ENCODE data around the gene MXD1. TPM values are rescaled to one million over a fixed set of nuclear protein-coding genes. Genes with fewer than 3 reads are reported as not detected.
"Not testable (repeated sequence)": the region's sequence is repeated elsewhere in the genome, so short reads cannot be mapped to it uniquely, and the experiment has no call there.

Gene MXD1
- polyA plus RNA-seq, 1 of the 3 experiments (the other 2 are of a cell fraction): 2.3 TPM

GRCh38 chr2:69892838-69893424 lies 22.0 kb upstream of the MXD1 start:
- not testable (repeated sequence) for H3K4me2 ChIP-seq; H3K9ac ChIP-seq; H4K20me1 ChIP-seq (ENCODE audit: insufficient read depth); H3K9me3 ChIP-seq; DNase-seq; H3K27ac ChIP-seq (ENCODE audit: low read depth in 2 of 2, low read length in 1 of 2); H3K27me3 ChIP-seq (ENCODE audit: insufficient read depth); H3F3A ChIP-seq (replicated peaks; ENCODE audit: insufficient read depth); H3K9me2 ChIP-seq; H3K4me1 ChIP-seq (ENCODE audit: control insufficient read depth in 1 of 2, insufficient read depth in 2 of 2, low read depth in 1 of 2, low read length in 1 of 2)
- WGBS (ENCODE audit: low lambda C conversion rate): 91% methylated on average over 7 of the region's 7 CpGs
- POLR2A ChIA-PET: interaction anchor here (1.5 to 1.8 kb wide), 2 partner anchors 21 to 168 kb away, joined by 3 to 14 read pairs; partner anchors contain the start of gene MXD1
- peaks cover 17 to 25% of the 10 kb centered on the region in 2 experiments for H3K36me3 ChIP-seq (replicated peaks in 1 of 2; ENCODE audit: control insufficient read depth in 1 of 2, insufficient read depth in 2 of 2, low read length in 1 of 2)
- H2AFZ ChIP-seq (ENCODE audit: low read depth): peak overlapping the region; percentile 100
- H3K79me2 ChIP-seq (ENCODE audit: insufficient read depth): peaks cover 40% of the 10 kb centered on the region
- CTCF ChIA-PET: interaction anchor here (1.3 kb wide), 1 partner anchor 168 kb away, joined by 7 read pairs; no protein-coding TSS in a partner anchor
- H3K4me3 ChIP-seq (ENCODE audit: low read depth in 2 of 2, low read length in 1 of 2): peak overlapping the region in 1 of 2 experiments; percentile 97; a peak in 1 of 4 replicates
- TF ChIP-seq CTCF (IDR thresholded peaks at IDR 0.05): peak; percentile 11; the same call in 1 of the 2 replicates

- ChIA-PET CTCF (interaction anchor here (0.8 to 1.9 kb wide), 6 partner anchors 16 to 169 kb away, joined by 3 to 7 read pairs (median 5); partner anchors contain the start of gene MXD1), POLR2A (interaction anchor here (0.7 to 1.8 kb wide), 3 partner anchors 20 to 169 kb away, joined by 3 to 14 read pairs (median 4); partner anchors contain the start of gene MXD1)
- under 1% methylated on average over 29 of the region's 32 CpGs for WGBS (ENCODE audit: low lambda C conversion rate)
- Histone ChIP-seq H3K9me2 (no peaks in the 10 kb centered on the region; the same call in 1 of the 2 replicates), H3K9me3 (no peaks in the 10 kb centered on the region), H3K4me2 (peak within 1 kb of the TSS; percentile 99), H3K36me3 (replicated peaks in 1 of 2; ENCODE audit: control insufficient read depth in 1 of 2, insufficient read depth in 2 of 2, low read length in 1 of 2) (peaks cover 23 to 31% of the 10 kb centered on the region in 2 experiments), H3K4me3 (ENCODE audit: low read depth in 2 of 2, low read length in 1 of 2) (peak within 1 kb of the TSS; percentile 81 to 97), H3K27ac (ENCODE audit: low read depth in 2 of 2, low read length in 1 of 2) (peak within 1 kb of the TSS; percentile 76 to 86), H2AFZ (ENCODE audit: low read depth) (peak within 1 kb of the TSS; percentile 100), H3K79me2 (ENCODE audit: insufficient read depth) (peaks cover 46% of the 10 kb centered on the region), H3K4me1 (ENCODE audit: control insufficient read depth in 1 of 2, insufficient read depth in 2 of 2, low read depth in 1 of 2, low read length in 1 of 2) (peaks cover 0 to 5% of the 10 kb centered on the region in 2 experiments; a peak in 1 of 4 replicates), H3K27me3 (ENCODE audit: insufficient read depth) (no peaks in the 10 kb centered on the region), H3K9ac (peak within 1 kb of the TSS; percentile 93), H4K20me1 (ENCODE audit: insufficient read depth) (peaks cover 5% of the 10 kb centered on the region; the same call in 1 of the 2 replicates), H3F3A (replicated peaks; ENCODE audit: insufficient read depth) (peaks cover 4% of the 10 kb centered on the region)
- DNase-seq: peak; percentile 79
- TF ChIP-seq RXRA (IDR thresholded peaks at IDR 0.05; ENCODE audit: borderline replicate concordance, low read depth): no peak
- peak; percentile 80 for TF ChIP-seq POLR2AphosphoS5 (IDR thresholded peaks at IDR 0.05; ENCODE audit: low read depth, low read length)
- TF ChIP-seq REST (IDR thresholded peaks at IDR 0.05; ENCODE audit: low read depth, low read length): peak; percentile 81; the same call in 1 of the 2 replicates
- peak; percentile 20; the same call in 1 of the 2 replicates for TF ChIP-seq PBX3 (IDR thresholded peaks at IDR 0.05)
- peak; percentile 52; the same call in 1 of the 2 replicates for TF ChIP-seq RCOR1 (IDR thresholded peaks at IDR 0.05; ENCODE audit: low read length)
- TF ChIP-seq GABPA (IDR thresholded peaks at IDR 0.05; ENCODE audit: low read depth): peak; percentile 98
- TF ChIP-seq EP300 (IDR thresholded peaks at IDR 0.05; ENCODE audit: borderline replicate concordance in 1 of 2, low read depth in 1 of 2, low read length in 1 of 2): 0 out of 4 replicates have a peak, but pooled peaks of 1 of the 2 experiments have one; percentile 9
- TF ChIP-seq JUND (IDR thresholded peaks at IDR 0.05): 0 out of 2 replicates have a peak, but pooled peaks have one; percentile 23
- no peak for TF ChIP-seq USF2 (IDR thresholded peaks at IDR 0.05; ENCODE audit: borderline replicate concordance, low read depth, low read length)
- TF ChIP-seq NRF1 (IDR thresholded peaks at IDR 0.05; ENCODE audit: low read depth, low read length): no peak
- TF ChIP-seq NFIC (IDR thresholded peaks at IDR 0.05; ENCODE audit: borderline replicate concordance): no peak
- peak; percentile 67; the same call in 1 of the 2 replicates for TF ChIP-seq MXI1 (IDR thresholded peaks at IDR 0.05; ENCODE audit: low read depth, low read length)
- peak; percentile 100 for TF ChIP-seq TAF1 (IDR thresholded peaks at IDR 0.05; ENCODE audit: borderline replicate concordance, low read depth, low read length)
- TF ChIP-seq GATA2 (CRISPR knock-in tag; IDR thresholded peaks at IDR 0.05): no peak
These were observed 21.0 kb upstream of the MXD1 start, which contains the start of gene SNRNP27 for GRCh38 chr2:69893684-69894551. Gene SNRNP27 (plus strand): TSS chr2:69893956. CDS start chr2:69893985, 29 bp downstream.
